T-cell (primary cell): ENCODE data around the gene RAB33A. TPM values are rescaled to one million over a fixed set of nuclear protein-coding genes. Genes with fewer than 3 reads are reported as not detected.

ENCODE experiments used
- ATAC-seq, 4 experiments: fragments of 200-7000 bp in 3 of 4; fragments of 150-1000 bp in 1 of 4; cut with Tn5 transposase; replicated peaks in 1 of 4; 1 replicate in 3 of 4; 2 replicates in 1 of 4; pipeline ENCODE4 v1.10.0; 2021; ENCODE audit warnings: moderate library complexity in 3 of 4, mild to moderate bottlenecking in 2 of 4, moderate number of reproducible peaks in 1 of 4
- CTCF ChIA-PET, 2 donors: fragments of 300-600 bp; sonication (Branson Sonifier 250); formaldehyde crosslinking; loops; one replicate each; lab custom pipeline; 2022; ENCODE audit warnings: antibody characterized with exemption in 2 of 2; lab: Charles Lee
- POLR2A ChIA-PET, 2 donors: fragments of 300-600 bp; sonication (Branson Sonifier 250); formaldehyde crosslinking; loops; one replicate each; lab custom pipeline; 2022; ENCODE audit warnings: antibody characterized with exemption in 2 of 2; lab: Charles Lee
- DNase-seq, 35 experiments: peaks; one replicate each; pipeline versions ENCODE4 v3.0.0 to v3.0.0-alpha.2; 2013 to 2023
- H3K27ac ChIP-seq: one replicate; pipeline ENCODE4 v1.5.1; 2013; ENCODE audit warnings: low read length
- H3K27me3 ChIP-seq, 2 experiments: replicated peaks in 1 of 2; 1 replicate in 1 of 2; 2 replicates in 1 of 2; pipeline versions ENCODE4 v1.6.1 to v1.7.0; 2013; ENCODE audit warnings: low read length in 1 of 2, mixed read lengths in 1 of 2; ENCODE audit not compliant: control insufficient read depth in 2 of 2, insufficient read depth in 2 of 2; ENCODE audit errors: extremely low read depth in 1 of 2
- H3K36me3 ChIP-seq, 2 donors: 1 replicate in 1 of 2; 2 replicates in 1 of 2; pipeline versions ENCODE4 v1.6.1 to v1.7.0; 2013; ENCODE audit warnings: low read length in 1 of 2; ENCODE audit not compliant: control insufficient read depth in 2 of 2, insufficient read depth in 1 of 2; ENCODE audit errors: extremely low read depth in 1 of 2
- H3K4me1 ChIP-seq, 2 experiments: 1 replicate in 1 of 2; 2 replicates in 1 of 2; pipeline versions ENCODE4 v1.6.1 to v1.7.0; 2013; ENCODE audit warnings: low read length in 2 of 2, mixed read lengths in 1 of 2; ENCODE audit not compliant: insufficient read depth in 2 of 2, control insufficient read depth in 1 of 2; ENCODE audit errors: extremely low read depth in 1 of 2
- H3K4me3 ChIP-seq, 2 donors: 1 replicate in 1 of 2; 2 replicates in 1 of 2; pipeline versions ENCODE4 v1.5.1 to v1.7.0; 2013; ENCODE audit warnings: mild to moderate bottlenecking in 2 of 2, low read length in 1 of 2, moderate library complexity in 1 of 2; ENCODE audit not compliant: control insufficient read depth in 1 of 2; ENCODE audit errors: extremely low read depth in 1 of 2
- H3K9me3 ChIP-seq: 2 replicates; pipeline ENCODE4 v1.7.0; 2013
- H3K27ac Mint-ChIP-seq, 2 donors: one replicate each; pipeline ENCODE4 v1.8.0; 2020 to 2021; ENCODE audit warnings: mild to moderate bottlenecking in 2 of 2, mixed read lengths in 2 of 2
- H3K27me3 Mint-ChIP-seq, 2 donors: one replicate each; pipeline ENCODE4 v1.8.0; 2021 to 2022; ENCODE audit warnings: mixed read lengths in 2 of 2
- H3K36me3 Mint-ChIP-seq: one replicate; pipeline ENCODE4 v1.8.0; 2021; ENCODE audit warnings: mixed read lengths
- H3K4me1 Mint-ChIP-seq, 3 donors: one replicate each; pipeline ENCODE4 v1.8.0; 2020 to 2022; ENCODE audit warnings: mixed read lengths in 3 of 3, mild to moderate bottlenecking in 1 of 3
- H3K4me3 Mint-ChIP-seq, 3 donors: one replicate each; pipeline ENCODE4 v1.8.0; 2020 to 2022; ENCODE audit warnings: mild to moderate bottlenecking in 3 of 3, mixed read lengths in 3 of 3, moderate library complexity in 3 of 3
- H3K9me3 Mint-ChIP-seq, 3 donors: one replicate each; pipeline ENCODE4 v1.8.0; 2020 to 2022; ENCODE audit warnings: mixed read lengths in 3 of 3
- WGBS: methylation state at CpG from one replicate; pipeline ENCODE4 v1.1.5; 2013; ENCODE audit warnings: missing lambda C conversion rate; ENCODE audit not compliant: insufficient coverage; 5-methylcytosine and 5-hydroxymethylcytosine counted together
- total RNA-seq, 35 experiments: library from RNA in 6 of 35; stranded (reverse) in 6 of 35; fragments of 120-200 nt in 1 of 35; gene quantifications; one replicate each; pipeline versions ENCODE4 v1.2.1 to v1.2.4 and lab custom pipeline; 2013 to 2026

Gene RAB33A
- total RNA-seq, 5 donors from 2014 or later (not counting 1 experiment from before 2014, with no cell fraction given) = 4.4 to 16.6 (median 13.9) TPM

GRCh38 chrX:130167040-130167439, 4.7 kb upstream of the RAB33A start:
- peaks cover 0 to 2% of the 10 kb centered on the region in 2 donors for H3K27me3 Mint-ChIP-seq
- H3K27ac Mint-ChIP-seq = peak overlapping the region; percentile 91 to 93
- no peak for ATAC-seq
- Histone ChIP-seq H3K4me3 (no peak overlapping the region), H3K9me3 (no peaks in the 10 kb centered on the region), H3K27ac (no peak overlapping the region), H3K27me3 (no peaks in the 10 kb centered on the region), H3K4me1 (peaks cover 8 to 24% of the 10 kb centered on the region in 2 experiments), H3K36me3 (no peaks in the 10 kb centered on the region)
- peak overlapping the region; percentile 88 to 94 (median 94) for H3K4me3 Mint-ChIP-seq
- ChIA-PET POLR2A (no interaction called here), CTCF (interaction anchor here in 1 of 2 donors (0.6 kb wide), 1 partner anchor 38 kb away, joined by 3 read pairs; no protein-coding TSS in a partner anchor)
- DNase-seq = no peak
- no CpG with 5 or more reads among the region's 4 CpGs for WGBS
- peaks cover 33 to 44% (median 38%) of the 10 kb centered on the region in 3 donors for H3K4me1 Mint-ChIP-seq
- H3K9me3 Mint-ChIP-seq = no peaks in the 10 kb centered on the region
- no peaks in the 10 kb centered on the region for H3K36me3 Mint-ChIP-seq

GRCh38 chrX:130170752-130171445, 863 bp upstream of the RAB33A start:
- peaks cover 6 to 37% of the 10 kb centered on the region in 2 experiments for H3K4me1 ChIP-seq
- no peaks in the 10 kb centered on the region for H3K36me3 ChIP-seq
- no peaks in the 10 kb centered on the region for H3K27me3 Mint-ChIP-seq
- no peaks in the 10 kb centered on the region for H3K9me3 ChIP-seq
- no CpG with 5 or more reads among the region's 36 CpGs for WGBS
- H3K9me3 Mint-ChIP-seq = no peaks in the 10 kb centered on the region
- peak overlapping the region; percentile 89 to 90 (median 89) for H3K4me3 Mint-ChIP-seq
- peak overlapping the region; percentile 34 for H3K27ac ChIP-seq
- H3K4me1 Mint-ChIP-seq = peaks cover 38 to 42% (median 40%) of the 10 kb centered on the region in 3 donors
- peak; percentile 65 to 81 (median 68) for ATAC-seq
- ChIA-PET POLR2A (no interaction called here), CTCF (interaction anchor here (0.5 to 1.5 kb wide), 6 partner anchors 10 to 170 kb away, joined by 3 to 8 read pairs (median 3); no protein-coding TSS in a partner anchor)
- DNase-seq = peak; percentile 30 to 75 (median 59)
- no peaks in the 10 kb centered on the region for H3K36me3 Mint-ChIP-seq
- no peaks in the 10 kb centered on the region for H3K27me3 ChIP-seq
- peak overlapping the region; percentile 76 to 91 for H3K27ac Mint-ChIP-seq
- H3K4me3 ChIP-seq = peak overlapping the region; percentile 78 to 80

GRCh38 chrX:130172127-130172845, 524 bp downstream of the RAB33A start:
- POLR2A ChIA-PET = no interaction called here
- WGBS = 0% methylated on average over 11 of the region's 34 CpGs

GRCh38 chrX:130173190-130173895, 1.6 kb downstream of the RAB33A start:
- Histone ChIP-seq H3K9me3 (no peaks in the 10 kb centered on the region), H3K27me3 (no peaks in the 10 kb centered on the region), H3K4me1 (peaks cover 2 to 44% of the 10 kb centered on the region in 2 experiments), H3K27ac (peak overlapping the region; percentile 18), H3K36me3 (peaks cover 0 to 6% of the 10 kb centered on the region in 2 donors), H3K4me3 (peak overlapping the region; percentile 78 to 80)
- H3K36me3 Mint-ChIP-seq = peaks cover 10% of the 10 kb centered on the region
- peak overlapping the region; percentile 88 to 94 for H3K27ac Mint-ChIP-seq
- ATAC-seq (peak in 3 of 4 experiments; percentile 38 to 44 (median 39)), DNase-seq (peak in 3 of 35 experiments; percentile 3 to 23 (median 15))
- ChIA-PET POLR2A (interaction anchor here in 1 of 2 donors (0.6 kb wide), 1 partner anchor 14 kb away, joined by 3 read pairs; no protein-coding TSS in a partner anchor), CTCF (interaction anchor here in 1 of 2 donors (0.6 to 1.4 kb wide), 3 partner anchors 18 to 91 kb away, joined by 3 read pairs; no protein-coding TSS in a partner anchor)
- no peaks in the 10 kb centered on the region for H3K9me3 Mint-ChIP-seq
- peak overlapping the region; percentile 89 to 90 (median 89) for H3K4me3 Mint-ChIP-seq
- H3K27me3 Mint-ChIP-seq = no peaks in the 10 kb centered on the region
- peaks cover 48 to 56% (median 52%) of the 10 kb centered on the region in 3 donors for H3K4me1 Mint-ChIP-seq
- 0% methylated on average over 4 of the region's 7 CpGs for WGBS

More at GRCh38 chrX:130172127-130172845, 524 bp downstream of the RAB33A start:
- H3K27me3 ChIP-seq = no peaks in the 10 kb centered on the region
- no peak for ATAC-seq
- no peak for DNase-seq
- peak overlapping the region; percentile 89 to 90 (median 89) for H3K4me3 Mint-ChIP-seq
- CTCF ChIA-PET = no interaction called here
- H3K4me1 Mint-ChIP-seq = peaks cover 42 to 46% (median 43%) of the 10 kb centered on the region in 3 donors
- H3K9me3 Mint-ChIP-seq = no peaks in the 10 kb centered on the region
- peak overlapping the region; percentile 88 to 94 for H3K27ac Mint-ChIP-seq
- H3K27ac ChIP-seq = peak overlapping the region; percentile 20
- no peaks in the 10 kb centered on the region for H3K9me3 ChIP-seq
- no peaks in the 10 kb centered on the region for H3K27me3 Mint-ChIP-seq
- H3K4me1 ChIP-seq = peaks cover 2 to 39% of the 10 kb centered on the region in 2 experiments
- no peaks in the 10 kb centered on the region for H3K36me3 ChIP-seq
- H3K4me3 ChIP-seq = peak overlapping the region; percentile 78 to 80
- H3K36me3 Mint-ChIP-seq = peaks cover under 1% of the 10 kb centered on the region

GRCh38 chrX:130174045-130174704, 2.4 kb downstream of the RAB33A start:
- peaks cover 10% of the 10 kb centered on the region for H3K36me3 Mint-ChIP-seq
- peak overlapping the region; percentile 88 to 94 for H3K27ac Mint-ChIP-seq
- H3K4me3 Mint-ChIP-seq = peak overlapping the region; percentile 89 to 90 (median 89)
- no peaks in the 10 kb centered on the region for H3K9me3 ChIP-seq
- H3K27me3 Mint-ChIP-seq = no peaks in the 10 kb centered on the region
- 52% methylated on average over 6 of the region's 10 CpGs for WGBS
- H3K4me1 ChIP-seq = peaks cover 2 to 47% of the 10 kb centered on the region in 2 experiments
- DNase-seq (no peak), ATAC-seq (no peak)
- peaks cover 48 to 56% (median 52%) of the 10 kb centered on the region in 3 donors for H3K4me1 Mint-ChIP-seq
- H3K9me3 Mint-ChIP-seq = no peaks in the 10 kb centered on the region
- POLR2A ChIA-PET = no interaction called here
- CTCF ChIA-PET = interaction anchor here in 1 of 2 donors (0.6 to 1.4 kb wide), 3 partner anchors 53 to 92 kb away, joined by 3 to 5 read pairs (median 3); no protein-coding TSS in a partner anchor
- H3K27me3 ChIP-seq = no peaks in the 10 kb centered on the region
- H3K27ac ChIP-seq = peak overlapping the region; percentile 18
- H3K4me3 ChIP-seq = peak overlapping the region; percentile 41 to 78
- H3K36me3 ChIP-seq = peaks cover 0 to 7% of the 10 kb centered on the region in 2 donors
